Right forelimb (tissue), 1 donor: ENCODE measurements around the gene P4HB.
A peak's percentile ranks its signal among the peaks of the same experiment; 100 is the strongest.
"Not testable (repeated sequence)": the region's sequence is repeated elsewhere in the genome, so short reads cannot be mapped to it uniquely, and the experiment has no call there.

Source experiments
- DNase-seq: peaks from one replicate; pipeline ENCODE4 v3.0.0-alpha.2; 2018

The P4HB gene

GRCh38 chr17:81844887-81845286 lies 15.4 kb downstream of the P4HB start:
- DNase-seq: no peak

DNA sequence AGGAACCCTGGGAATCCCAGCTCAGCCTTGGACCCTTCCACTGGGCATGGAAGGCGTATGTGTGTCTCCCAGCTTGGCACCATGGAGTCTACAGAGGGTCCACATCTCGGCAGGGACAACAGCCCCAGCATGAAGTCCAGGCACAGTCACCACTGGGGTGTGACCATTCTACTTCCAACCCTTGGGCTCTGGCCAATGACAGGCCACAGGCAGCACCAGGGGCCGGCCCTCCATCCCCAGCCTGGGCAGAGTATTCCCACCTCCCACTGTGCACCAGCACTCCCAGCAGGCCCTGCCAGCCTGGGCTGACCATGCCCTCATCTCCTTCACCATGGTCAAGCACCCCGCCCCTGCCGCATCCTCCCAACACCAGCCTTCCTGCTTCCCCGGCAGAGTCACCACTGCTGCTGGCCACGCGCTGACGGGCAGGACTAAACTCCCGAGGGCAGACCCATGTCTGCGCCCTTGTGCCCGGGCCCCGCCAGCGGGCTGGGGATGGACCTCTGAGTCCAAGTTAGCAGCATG lies 15.9 kb downstream of the P4HB start:
- DNase-seq: no peak

- no peak for DNase-seq
Observed at GRCh38 chr17:81843713-81844326, 16.5 kb downstream of the P4HB start.

DNA sequence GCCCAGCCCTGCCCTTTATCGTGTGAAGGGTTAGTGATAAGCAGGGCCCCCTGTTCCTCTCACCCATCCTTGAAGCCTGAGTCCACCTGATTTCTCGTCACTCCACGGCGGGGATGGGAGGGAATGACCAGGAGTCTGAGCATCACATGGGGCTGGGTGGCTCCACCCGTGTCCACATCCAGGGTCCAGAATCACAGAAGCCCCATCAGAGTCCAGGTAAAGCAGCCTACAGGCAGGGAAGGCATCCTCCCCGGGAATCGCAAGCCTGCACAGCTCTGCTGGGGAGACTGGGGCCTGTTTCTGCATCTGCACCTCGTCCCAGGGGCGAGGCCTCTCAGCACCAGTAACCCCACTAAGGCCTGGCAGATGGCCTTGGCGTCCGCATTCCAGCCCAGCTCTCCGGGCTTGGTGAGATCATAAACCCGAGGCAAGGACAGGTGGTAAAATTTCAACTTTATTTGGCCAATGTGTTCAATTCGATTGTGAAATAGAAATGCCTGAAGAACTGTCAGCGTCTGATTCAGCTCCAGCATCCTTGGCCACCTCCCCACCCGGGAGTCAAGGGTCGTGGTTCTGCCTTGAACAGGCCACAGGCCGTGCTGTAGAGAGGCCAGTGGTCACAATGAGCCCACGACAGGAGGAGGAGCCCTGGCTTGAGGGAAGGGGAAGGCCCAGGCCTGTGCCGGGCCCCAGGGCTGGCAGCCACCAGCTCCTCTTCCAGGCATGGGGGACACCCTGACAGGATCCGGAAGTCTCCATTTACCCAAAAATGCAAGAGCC lies 17.4 kb downstream of the P4HB start:
- DNase-seq: no peak

GRCh38 chr17:81842378-81842724 lies 18.0 kb downstream of the P4HB start:
- no peak for DNase-seq

- no peak for DNase-seq
Observed at GRCh38 chr17:81841866-81842265, 18.5 kb downstream of the P4HB start.

DNA sequence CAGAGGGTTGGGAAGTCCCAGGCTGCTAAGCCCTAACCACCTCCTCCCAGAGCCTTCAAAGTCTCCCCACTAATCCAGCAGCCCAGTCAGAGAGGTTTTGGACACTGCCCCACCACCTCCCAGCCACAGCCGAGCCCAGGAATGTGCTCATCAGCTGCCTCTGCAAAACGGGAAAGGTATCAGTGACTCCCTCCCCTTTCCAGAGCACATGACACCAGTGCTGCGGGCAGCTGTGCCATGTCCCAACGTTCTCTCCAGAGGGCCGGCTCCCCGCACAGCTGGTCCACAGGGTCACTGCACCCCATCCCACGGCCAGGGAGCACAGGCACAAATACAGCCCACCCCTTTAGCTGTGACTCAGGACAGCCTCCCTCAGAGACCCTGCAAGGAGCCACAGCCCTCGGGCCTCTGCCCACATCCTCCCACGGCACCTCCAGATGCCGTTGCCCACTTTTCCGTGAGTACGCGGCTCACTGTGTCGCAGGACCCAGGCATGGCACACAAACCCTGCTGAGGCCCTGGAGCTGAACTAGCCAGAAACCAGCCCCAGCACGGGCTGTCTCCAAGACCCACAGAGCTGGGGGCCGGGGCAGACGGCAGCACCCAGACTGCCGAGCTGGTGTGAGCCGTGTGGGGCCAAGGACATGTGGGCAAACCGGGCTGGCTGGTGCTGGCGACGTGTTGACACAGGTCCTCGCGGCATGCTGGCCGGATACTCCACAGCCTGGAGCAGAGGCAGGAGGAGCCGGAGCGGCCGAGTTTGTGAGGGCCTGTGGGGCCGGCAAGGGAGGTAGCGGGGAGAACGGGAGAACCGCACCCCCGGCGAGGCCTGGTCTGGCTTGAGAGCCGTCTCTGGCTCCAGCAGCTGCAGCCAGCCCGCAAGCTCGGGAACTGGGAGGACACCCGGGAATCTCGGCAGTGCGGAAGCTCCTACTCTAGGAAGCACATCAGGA lies 19.2 kb downstream of the P4HB start:
- DNase-seq: no peak

GRCh38 chr17:81840059-81840458 lies 20.3 kb downstream of the P4HB start:
- DNase-seq: not testable (repeated sequence)

- DNase-seq: no peak
Observed at GRCh38 chr17:81839301-81839700, 21.0 kb downstream of the P4HB start.

DNA sequence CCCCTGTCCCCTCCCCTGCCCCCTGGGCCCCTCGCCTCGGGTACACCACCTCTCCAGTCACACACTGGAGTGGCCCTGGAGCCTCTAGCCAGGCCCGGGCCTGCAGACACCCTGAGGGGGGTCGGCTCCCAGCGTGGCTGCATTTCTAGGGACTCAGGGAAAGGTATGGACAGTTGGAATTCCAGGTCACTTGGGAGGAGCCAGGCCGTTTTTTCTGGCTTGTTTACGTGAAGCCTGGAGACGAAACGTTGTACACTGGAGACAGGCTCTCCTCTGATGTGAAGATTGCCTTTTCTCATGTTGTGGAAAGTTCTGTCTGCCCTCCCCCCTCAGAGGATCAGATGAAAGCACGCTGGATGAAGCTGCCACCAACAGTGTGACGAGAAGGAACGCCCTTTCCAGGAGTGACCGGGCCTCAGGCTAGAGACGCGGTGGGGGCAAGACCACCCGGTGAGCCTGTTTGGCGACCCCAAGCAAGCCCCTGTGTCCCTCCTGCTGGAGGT lies 21.5 kb downstream of the P4HB start:
- no peak for DNase-seq

DNA sequence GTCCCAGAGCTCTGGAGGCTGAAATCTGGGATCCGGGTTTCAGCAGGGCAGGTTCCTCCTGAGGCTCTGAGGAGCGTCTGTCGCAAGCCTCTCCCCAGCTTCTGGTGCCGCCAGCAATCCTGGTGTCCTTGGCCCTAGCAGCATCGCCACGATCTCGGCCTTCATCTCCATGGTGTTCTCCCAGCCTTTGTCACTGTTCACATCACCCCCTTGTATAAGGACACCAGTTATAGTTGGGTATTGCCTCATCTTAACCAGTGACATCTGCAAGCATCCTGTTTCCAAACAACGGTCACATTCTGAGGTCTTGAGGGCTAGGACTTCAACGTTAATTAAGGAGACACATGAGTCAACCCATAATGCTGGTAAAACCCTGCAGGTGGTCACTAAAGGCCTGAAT lies 22.7 kb downstream of the P4HB start:
- no peak for DNase-seq

- DNase-seq: no peak
Observed at GRCh38 chr17:81834831-81835267, 25.5 kb downstream of the P4HB start, which contains the start of gene PPP1R27. TSS of gene PPP1R27 (minus strand) at chr17:81835050. CDS start at chr17:81834953, 97 bp downstream.

DNA sequence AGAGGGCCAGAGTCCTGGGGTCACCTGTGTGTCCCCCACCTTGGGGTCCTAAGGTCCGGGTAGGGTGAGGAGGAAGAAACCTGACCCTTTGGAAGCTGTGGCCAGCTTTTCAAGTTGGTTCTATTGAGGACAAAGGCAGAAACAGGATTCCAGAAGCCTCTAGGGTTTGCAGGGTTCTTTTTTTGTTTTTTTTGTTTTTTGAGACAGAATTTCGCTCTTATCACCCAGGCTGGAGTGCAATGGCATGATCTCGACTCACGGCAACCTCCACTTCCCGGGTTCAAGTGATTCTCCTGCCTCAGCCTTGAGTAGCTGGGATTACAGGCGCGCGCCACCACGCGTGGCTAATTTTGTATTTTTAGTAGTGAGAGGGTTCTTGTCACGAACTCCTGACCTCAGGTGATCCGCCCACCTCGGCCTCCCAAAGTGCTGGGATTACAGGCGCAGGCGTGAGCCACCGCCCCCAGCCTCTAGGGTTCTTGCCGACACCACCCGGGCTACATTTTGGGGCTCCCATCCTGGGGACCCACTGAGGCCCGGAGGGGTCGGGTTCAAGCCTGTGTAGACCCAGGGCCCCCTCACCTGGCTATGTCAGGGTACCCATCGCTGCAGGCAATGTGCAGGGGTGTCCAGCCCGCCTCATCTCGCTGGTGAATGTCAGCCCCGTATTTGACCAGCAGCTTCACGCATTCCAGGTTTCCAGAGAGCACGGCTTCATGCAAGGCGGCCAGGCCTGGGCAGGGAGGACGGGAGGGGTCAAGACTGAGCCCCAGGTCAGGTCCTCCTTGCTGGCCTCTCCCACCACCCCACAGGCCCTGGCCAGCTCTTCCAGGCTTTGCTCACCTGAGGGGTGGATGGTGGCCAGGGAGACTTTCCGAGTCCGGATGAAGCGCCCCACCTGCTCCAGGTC lies 26.2 kb downstream of the P4HB start:
- no peak for DNase-seq

DNA sequence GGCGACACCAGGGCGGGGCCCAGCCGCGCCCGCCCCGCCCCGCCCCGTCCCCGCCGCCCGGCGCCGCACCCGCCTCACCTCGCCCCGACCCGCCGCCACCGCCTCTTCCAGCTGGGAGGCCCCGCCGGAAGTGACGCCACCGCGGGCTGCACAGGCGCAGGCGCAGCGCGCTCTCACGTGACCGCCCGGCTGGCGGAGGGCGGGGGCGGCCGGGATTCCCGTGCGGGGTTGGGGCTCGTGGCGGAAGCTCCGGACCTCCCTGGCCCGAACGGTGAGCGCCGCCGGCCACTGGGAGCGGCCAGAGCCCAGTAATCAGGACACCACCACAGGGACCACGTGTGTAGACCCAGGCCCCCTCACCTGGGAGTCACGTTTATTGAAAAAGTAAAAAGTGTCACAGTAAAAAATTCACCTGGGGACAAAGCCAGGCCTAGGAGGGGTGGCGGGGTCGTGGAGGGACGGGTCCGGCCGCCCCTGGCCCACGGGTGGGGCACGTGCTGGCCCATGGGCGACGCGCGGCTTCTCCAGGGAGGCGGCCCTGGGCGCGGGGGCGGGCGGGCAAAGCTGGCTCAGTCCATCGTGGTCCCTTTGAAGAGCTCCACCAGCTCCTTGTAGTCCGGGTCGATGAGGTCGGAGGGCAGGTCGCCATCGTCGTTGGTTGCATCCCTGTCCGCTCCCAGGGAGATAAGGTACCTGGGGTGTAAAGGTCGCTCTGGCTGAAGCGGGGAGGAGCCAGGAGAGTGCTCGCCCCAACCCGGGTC lies 27.0 kb downstream of the P4HB start, which contains the start of gene MCRIP1:
Gene MCRIP1, minus strand, starts transcription at position 132 of the 761 bp plus-strand sequence. CDS start 8,785 bp downstream, outside the sequence.
- peak; percentile 97 for DNase-seq

- DNase-seq: peak; percentile 60
Observed at GRCh38 chr17:81832608-81833159, 27.7 kb downstream of the P4HB start.

DNA sequence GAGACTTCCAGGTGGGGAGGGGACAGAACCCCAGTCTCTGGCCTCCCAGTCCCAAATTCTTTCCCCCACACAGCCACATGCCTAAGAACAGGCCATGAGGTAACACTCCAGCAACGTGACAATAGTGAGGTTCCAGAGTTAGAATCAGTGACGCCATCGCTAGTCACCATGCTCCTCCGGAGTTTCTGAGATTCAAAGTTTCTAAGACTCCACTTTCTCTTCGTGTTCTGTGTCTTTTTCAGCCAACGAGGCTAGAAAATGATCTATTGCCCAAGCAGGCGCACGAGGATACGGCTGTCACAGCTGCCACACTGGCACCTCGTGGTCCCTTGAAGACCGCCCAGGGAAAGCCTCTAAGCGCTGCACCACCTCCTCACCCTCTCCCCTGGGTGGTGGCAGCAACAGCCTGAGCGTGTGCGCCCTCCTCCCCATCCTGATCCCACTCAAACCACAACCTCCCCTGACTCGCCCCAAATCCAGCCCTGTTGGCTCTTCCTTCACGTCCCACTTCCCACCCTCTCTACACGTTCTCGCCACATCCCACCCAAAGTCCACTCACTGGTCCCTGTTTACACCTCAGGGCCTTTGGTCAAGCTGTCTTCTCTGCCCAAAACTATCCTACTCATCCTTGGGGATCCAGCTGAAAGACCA lies 28.3 kb downstream of the P4HB start:
- no peak for DNase-seq

GRCh38 chr17:81831563-81831956 lies 28.8 kb downstream of the P4HB start:
- no peak for DNase-seq

GRCh38 chr17:81829858-81830257 lies 30.5 kb downstream of the P4HB start:
- no peak for DNase-seq

DNA sequence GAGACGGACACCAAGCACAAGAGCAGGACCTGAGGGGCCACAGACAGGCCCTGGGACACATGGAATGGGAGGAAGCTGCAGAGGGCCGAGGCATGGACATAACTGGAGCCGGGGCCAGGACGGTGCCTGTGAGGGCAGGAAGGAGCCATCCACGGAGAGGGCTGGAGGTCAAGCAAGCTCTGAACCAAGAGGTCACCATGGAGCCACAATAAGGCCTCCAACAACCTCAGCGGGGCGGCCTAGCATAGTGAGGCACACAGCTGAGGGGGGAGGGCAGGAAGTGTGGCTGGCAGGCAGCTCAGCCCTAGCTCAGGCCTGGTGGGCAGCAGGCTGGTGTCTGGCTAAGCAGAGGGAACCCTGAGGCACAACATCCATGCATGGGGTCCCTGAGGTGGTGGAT lies 31.7 kb downstream of the P4HB start:
- DNase-seq: no peak
